OCI-LY1 (cell line): ENCODE data around the gene EDN3.

ENCODE experiments used
- CTCF ChIP-seq: fragments of 200-600 bp; sonication (generic), shearing (Covaris generic); IDR thresholded peaks from 2 replicates; pipeline ENCODE4 v1.5.1; 2017; ENCODE audit warnings: mild to moderate bottlenecking, antibody characterized with exemption, low read length, moderate library complexity, mixed read lengths
- EZH2 ChIP-seq: fragments of 200-600 bp; sonication (generic), shearing (Covaris generic); IDR thresholded peaks from 2 replicates; pipeline ENCODE4 v1.8.0; 2017; ENCODE audit warnings: borderline replicate concordance, mixed run types, mild to moderate bottlenecking, antibody characterized with exemption, low read length, moderate library complexity, mixed read lengths

- TF ChIP-seq EZH2 (no peak), CTCF (no peak)
These were observed 35.1 kb upstream of the EDN3 start for GRCh38 chr20:59265298-59265697.
